K562 (cell line): ENCODE results near the gene TUB. TPM values are rescaled to one million over a fixed set of nuclear protein-coding genes. Genes with fewer than 3 reads are reported as not detected.
A peak's percentile ranks its signal among the peaks of the same experiment; 100 is the strongest.

Source experiments
- ATAC-seq: fragments of 200-7000 bp; cut with Tn5 transposase; 3 replicates; pipeline ENCODE4 v1.9.1; 2020; ENCODE audit warnings: moderate library complexity
- BruUV-seq: library from RNA; stranded (reverse); fragments of 400-500 nt; replicated peaks from 2 replicates; lab custom pipeline; 2021; lab: Mats Ljungman, UMichigan
- CTCF ChIA-PET: fragments of 300-600 bp; formaldehyde crosslinking; extraction: SDS; loops from one replicate; lab custom pipeline; 2021; ENCODE audit warnings: low intra/inter-chr PET ratio; lab: Yijun Ruan, JAX
- POLR2A ChIA-PET: fragments of 300-600, 350-650 bp; sonication (Branson Sonifier 250); formaldehyde crosslinking; extraction: SDS; loops from one replicate; lab custom pipeline; 2021; ENCODE audit warnings: antibody characterized with exemption, inconsistent platforms; lab: Yijun Ruan, JAX
- DNase-seq, 4 experiments: peaks; one replicate each; pipeline versions ENCODE4 v3.0.0 to v3.0.0-alpha.2; 2011 to 2018; ENCODE audit warnings: low spot score in 3 of 4, mixed read lengths in 3 of 4; ENCODE audit errors: extremely low read depth in 1 of 4
- FAIRE-seq: peaks from 2 replicates; lab custom pipeline; 2011; peaks lifted over from hg19 to GRCh38; lab: Jason Lieb, UNC
- H2AFZ ChIP-seq: 2 replicates; pipeline ENCODE4 v1.6.0; 2011; ENCODE audit warnings: low read depth, low read length, control low read depth, inconsistent platforms
- H3K27ac ChIP-seq: fragments of 200-600 bp; 3 replicates; pipeline ENCODE4 v1.8.0; 2011; ENCODE audit warnings: low read depth, mild to moderate bottlenecking, control low read depth, inconsistent platforms, low read length, moderate library complexity, mixed read lengths; ENCODE audit errors: extremely low read depth
- H3K27me3 ChIP-seq, 2 experiments: fragments of 300-600 bp in 1 of 2; 2 replicates in 1 of 2; 3 replicates in 1 of 2; pipeline versions ENCODE4 v1.6.0 to v1.8.0; 2011; ENCODE audit warnings: inconsistent platforms in 2 of 2, low read length in 2 of 2, mild to moderate bottlenecking in 1 of 2, mixed read lengths in 1 of 2, moderate library complexity in 1 of 2; ENCODE audit not compliant: control insufficient read depth in 2 of 2, insufficient read depth in 2 of 2
- H3K36me3 ChIP-seq: fragments of 300-600 bp; 3 replicates; pipeline ENCODE4 v1.8.0; 2011; ENCODE audit warnings: mild to moderate bottlenecking, low read length, inconsistent platforms; ENCODE audit not compliant: control insufficient read depth, insufficient read depth
- H3K4me1 ChIP-seq, 2 experiments: fragments of 200-600 bp in 1 of 2; replicated peaks in 1 of 2; 2 replicates in 1 of 2; 3 replicates in 1 of 2; pipeline versions ENCODE4 v1.5.1 to v1.8.0; 2011; ENCODE audit warnings: inconsistent platforms in 2 of 2, low read length in 2 of 2, mild to moderate bottlenecking in 1 of 2, mixed read lengths in 1 of 2, moderate library complexity in 1 of 2; ENCODE audit not compliant: control insufficient read depth in 2 of 2, insufficient read depth in 2 of 2
- H3K4me2 ChIP-seq: 2 replicates; pipeline ENCODE4 v1.6.1; 2011; ENCODE audit warnings: low read length, control low read depth, inconsistent platforms, mixed read lengths; ENCODE audit not compliant: insufficient read depth
- H3K4me3 ChIP-seq: fragments of 200-600 bp; sonication (generic), shearing (Covaris generic); 2 replicates; pipeline ENCODE4 v1.5.1; 2016; ENCODE audit warnings: control low read depth, inconsistent platforms
- H3K79me2 ChIP-seq: fragments of 200-600 bp; 3 replicates; pipeline ENCODE4 v1.8.0; 2011; ENCODE audit warnings: low read length, inconsistent platforms; ENCODE audit not compliant: control insufficient read depth, insufficient read depth
- H3K9ac ChIP-seq, 2 experiments: 2 replicates each; pipeline versions ENCODE4 v1.6.0 to v1.6.1; 2011; ENCODE audit warnings: low read depth in 2 of 2, low read length in 2 of 2, control low read depth in 1 of 2, inconsistent platforms in 1 of 2, mild to moderate bottlenecking in 1 of 2, mixed read lengths in 1 of 2; ENCODE audit not compliant: insufficient read depth in 1 of 2
- H3K9me1 ChIP-seq: one replicate; pipeline ENCODE4 v1.6.0; 2011; ENCODE audit warnings: inconsistent platforms, mild to moderate bottlenecking, low read length, moderate library complexity; ENCODE audit not compliant: control insufficient read depth, insufficient read depth
- H3K9me3 ChIP-seq: replicated peaks from 2 replicates; pipeline ENCODE4 v1.5.1; 2011; ENCODE audit warnings: low read depth, low read length, inconsistent platforms; ENCODE audit not compliant: control insufficient read depth, insufficient read depth
- H4K20me1 ChIP-seq: replicated peaks from 2 replicates; pipeline ENCODE4 v1.6.1; 2011; ENCODE audit warnings: low read length, inconsistent platforms, mixed read lengths; ENCODE audit not compliant: control insufficient read depth, insufficient read depth
- BCL6 ChIP-seq: fragments of 250-450 bp; sonication (Bioruptor Pico); IDR thresholded peaks from 2 replicates; pipeline ENCODE4 v1.4.0; 2020
- CCAR2 ChIP-seq: fragments of 200-400 bp; formaldehyde crosslinking; IDR thresholded peaks from 2 replicates; pipeline ENCODE4 v1.6.1; 2017; ENCODE audit warnings: mild to moderate bottlenecking, low read depth, low read length
- LCOR ChIP-seq: sonication (generic); formaldehyde crosslinking; IDR thresholded peaks from 2 replicates; pipeline ENCODE4 v1.8.0; 2022; ENCODE audit warnings: mild to moderate bottlenecking, missing genetic modification reagents
- POLR3A ChIP-seq: IDR thresholded peaks from 2 replicates; pipeline ENCODE4 v1.6.1; 2011; ENCODE audit warnings: borderline replicate concordance, mild to moderate bottlenecking, moderate library complexity; ENCODE audit not compliant: insufficient read length, insufficient read depth; ENCODE audit errors: extremely low read depth
- POLR3G ChIP-seq: IDR thresholded peaks from 2 replicates; pipeline ENCODE4 v1.6.1; 2011; ENCODE audit not compliant: insufficient read length, insufficient replicate concordance; ENCODE audit errors: extremely low read depth
- PRPF4 ChIP-seq: fragments of 200-400 bp; formaldehyde crosslinking; IDR thresholded peaks from one replicate; pipeline ENCODE4 v1.6.1; 2017; ENCODE audit warnings: low read length, low read depth, mild to moderate bottlenecking; ENCODE audit not compliant: insufficient read depth, poor library complexity, severe bottlenecking
- SMAD2 ChIP-seq: fragments of 150-350 bp; IDR thresholded peaks from 2 replicates; pipeline ENCODE4 v1.6.1; 2014; ENCODE audit warnings: low read depth, mild to moderate bottlenecking, low read length
- TBL1XR1 ChIP-seq, 2 experiments: IDR thresholded peaks; 2 replicates each; pipeline ENCODE4 v1.6.1; 2012; ENCODE audit warnings: improper control_type of control experiment in 2 of 2, low read length in 2 of 2, mild to moderate bottlenecking in 1 of 2
- ZNF239 ChIP-seq: fragments of 250-450 bp; sonication (Bioruptor Pico); IDR thresholded peaks from 2 replicates; pipeline ENCODE4 v1.4.0; 2020; ENCODE audit warnings: mild to moderate bottlenecking
- ZNF347 ChIP-seq: fragments of 450-650 bp; formaldehyde crosslinking; IDR thresholded peaks from 2 replicates; pipeline ENCODE4 v1.4.0; 2020; ENCODE audit warnings: low read depth, mild to moderate bottlenecking, moderate library complexity
- ZNF354B ChIP-seq: fragments of 250-450 bp; sonication (Bioruptor Pico); IDR thresholded peaks from 2 replicates; pipeline ENCODE4 v1.4.0; 2020
- WGBS: fragments of 100-300 bp; shearing (Covaris generic); methylation state at CpG from one replicate; pipeline ENCODE4 v1.1.6; 2016; ENCODE audit warnings: low coverage, mixed read lengths; ENCODE audit not compliant: insufficient coverage; ENCODE audit errors: missing lambda C conversion rate; 5-methylcytosine and 5-hydroxymethylcytosine counted together
- in situ Hi-C: fragments of 300-500 bp; cut with MboI; formaldehyde crosslinking; loops from 4 replicates; pipeline ENCODE4 v1.15.0; 2018; ENCODE audit warnings: inconsistent platforms, mixed read lengths
- intact Hi-C: fragments of 100-400 bp; cut with micrococcal nuclease; formaldehyde crosslinking; loops from 2 replicates; pipeline ENCODE4 v1.14.2; 2022
- polyA plus RNA-seq, 8 experiments: library from polyadenylated mRNA; depleted of rRNA in 4 of 8; stranded (reverse) in 5 of 8; unstranded in 3 of 8; fragments of >200 nt; fragmentation: Nextera tagmentation in 2 of 8; fragmentation: Illumina TruSeq in 1 of 8; extraction: Ambion mirVana in 2 of 8; extraction: Trizol in 1 of 8; gene quantifications; 2 replicates each; pipeline versions ENCODE4 v1.2.1 to v1.2.3, GENCODE V29; 2011 to 2014; ENCODE audit warnings: inconsistent platforms in 1 of 8, missing spikeins in 1 of 8
- total RNA-seq, 7 experiments: library from RNA; depleted of rRNA in 6 of 7; stranded (reverse); fragments of >200 nt in 6 of 7; fragmentation: Illumina TruSeq in 2 of 7; extraction: Trizol in 2 of 7; gene quantifications; 2 replicates each; pipeline versions ENCODE4 v1.2.1 to v1.2.3, GENCODE V29; 2011 to 2021; ENCODE audit warnings: low replicate concordance in 1 of 7
- TF ChIP-seq, protein P1 (sequence below): sonication (generic); IDR thresholded peaks from 2 replicates; pipeline ENCODE4 v1.6.1; 2016

TUB gene
- total and polyA plus RNA-seq, 9 of the 15 experiments (the other 6 are each of a cell fraction or from before 2014, with no cell fraction given), result not detected

DNA sequence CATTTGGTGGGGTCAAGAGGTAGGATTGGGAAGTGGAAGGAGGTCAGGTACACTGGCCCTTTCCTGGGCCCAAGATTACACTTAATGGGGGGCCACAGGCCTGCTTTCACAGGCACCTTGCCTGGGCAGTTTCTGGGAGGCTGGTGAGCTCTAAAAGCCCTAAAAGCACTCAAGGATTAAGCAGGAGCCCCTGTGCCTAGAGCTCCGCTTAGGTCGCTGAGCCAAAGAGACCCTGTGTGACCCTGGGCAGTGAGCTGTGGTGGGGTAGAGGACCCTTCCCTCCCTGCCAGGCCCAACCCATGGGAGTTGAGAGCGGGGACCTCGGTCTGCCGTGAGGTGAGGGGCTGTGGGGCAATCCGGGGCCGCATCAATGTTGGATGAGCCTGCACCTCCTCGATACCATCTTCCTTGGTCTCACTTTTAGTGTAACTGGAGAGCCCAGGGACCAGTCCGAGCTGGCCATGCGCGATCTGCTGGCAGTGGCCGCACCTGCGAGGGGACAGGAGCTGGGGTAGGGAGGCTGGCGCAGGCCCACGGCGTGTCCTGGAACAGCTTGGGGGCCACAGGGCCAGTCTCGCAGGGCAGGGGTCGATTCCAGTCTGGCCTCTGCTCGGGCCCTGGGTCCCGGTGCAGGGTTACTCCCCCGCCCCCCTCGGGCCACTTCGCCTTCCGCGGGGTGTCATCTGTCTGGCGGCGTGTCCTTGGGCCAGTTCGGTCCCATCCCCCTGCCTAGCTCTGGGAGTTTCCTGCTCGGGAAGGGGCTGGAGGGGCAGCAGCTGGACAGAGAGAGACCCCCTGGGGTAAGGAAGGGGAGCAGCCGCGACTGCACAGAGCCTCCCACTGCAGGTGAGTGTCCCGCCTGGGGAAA lies 49.5 kb upstream of the TUB start:
- Histone ChIP-seq H3K4me2 (no peak overlapping the region), H2AFZ (no peak overlapping the region), H3K27me3 (peaks cover 14 to 48% of the 10 kb centered on the region in 2 experiments; a peak in 4 of 5 replicates), H3K4me1 (no peaks in the 10 kb centered on the region; a peak in 2 of 5 replicates), H3K4me3 (no peak overlapping the region), H3K79me2 (no peaks in the 10 kb centered on the region), H4K20me1 (peaks cover 7% of the 10 kb centered on the region), H3K36me3 (no peaks in the 10 kb centered on the region), H3K9me1 (no peaks in the 10 kb centered on the region), H3K9me3 (no peaks in the 10 kb centered on the region), H3K9ac (peak overlapping the region in 1 of 2 experiments; percentile 45; a peak in 1 of 4 replicates), H3K27ac (no peak overlapping the region)
- in situ Hi-C loops, result no loop called here
- FAIRE-seq, result no peak
- ChIA-PET CTCF (interaction anchor here (1.2 kb wide), 1 partner anchor 68 kb away, joined by 3 read pairs; no protein-coding TSS in a partner anchor), POLR2A (no interaction called here)
- BruUV-seq, result no TSS peak
- ATAC-seq, result no peak
- intact Hi-C loops, result loop anchor here (2.0 to 5.0 kb wide), 3 partner anchors 25 to 67 kb away; no protein-coding TSS in a partner anchor
- DNase-seq, result no peak
- 8% methylated on average over 25 of the region's 32 CpGs for WGBS
- no peak for TF ChIP-seq ZNF347 (CRISPR knock-in tag)
- no peak for TF ChIP-seq POLR3G
- no peak for TF ChIP-seq CCAR2
- TF ChIP-seq, protein P1, sequence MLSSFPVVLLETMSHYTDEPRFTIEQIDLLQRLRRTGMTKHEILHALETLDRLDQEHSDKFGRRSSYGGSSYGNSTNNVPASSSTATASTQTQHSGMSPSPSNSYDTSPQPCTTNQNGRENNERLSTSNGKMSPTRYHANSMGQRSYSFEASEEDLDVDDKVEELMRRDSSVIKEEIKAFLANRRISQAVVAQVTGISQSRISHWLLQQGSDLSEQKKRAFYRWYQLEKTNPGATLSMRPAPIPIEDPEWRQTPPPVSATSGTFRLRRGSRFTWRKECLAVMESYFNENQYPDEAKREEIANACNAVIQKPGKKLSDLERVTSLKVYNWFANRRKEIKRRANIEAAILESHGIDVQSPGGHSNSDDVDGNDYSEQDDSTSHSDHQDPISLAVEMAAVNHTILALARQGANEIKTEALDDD, result no peak
- TF ChIP-seq SMAD2, result no peak
- TF ChIP-seq ZNF354B (CRISPR knock-in tag), result no peak
- no peak for TF ChIP-seq LCOR
- TF ChIP-seq ZNF239 (CRISPR knock-in tag), result no peak
- no peak for TF ChIP-seq TBL1XR1 (IDR thresholded peaks at IDR 0.05; ENCODE audit: low read length in 2 of 2)
- no peak for TF ChIP-seq PRPF4
- no peak for TF ChIP-seq POLR3A
- no peak for TF ChIP-seq BCL6 (CRISPR knock-in tag)
